Brain pericyte (primary cell): ENCODE results near the gene C9orf78.
A peak's percentile ranks its signal among the peaks of the same experiment; 100 is the strongest.
"Not testable (repeated sequence)": the region's sequence is repeated elsewhere in the genome, so short reads cannot be mapped to it uniquely, and the experiment has no call there.

ENCODE experiments used
- DNase-seq: peaks from one replicate; pipeline ENCODE4 v3.0.0-alpha.2; 2012; ENCODE audit warnings: low read depth, low spot score

The C9orf78 gene

DNA sequence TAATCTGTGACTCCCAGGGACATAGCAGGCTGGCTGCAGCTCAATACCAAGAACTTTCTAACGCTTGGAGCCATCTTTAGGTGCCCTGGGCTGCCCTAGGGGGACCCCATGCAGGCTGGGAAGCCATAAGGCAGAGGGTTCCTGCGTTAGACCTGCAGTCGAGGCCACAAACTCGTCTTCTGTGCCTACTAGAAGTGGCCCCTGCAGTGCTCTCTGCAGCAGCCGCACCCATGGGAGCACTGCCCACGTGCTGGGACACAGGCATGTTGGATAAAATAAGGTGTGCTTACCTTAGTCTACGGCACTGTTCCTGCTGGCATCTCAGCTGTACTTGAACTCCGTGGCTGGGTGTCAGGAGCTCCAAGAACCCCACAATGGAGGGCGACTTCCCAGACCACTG lies 22.7 kb downstream of the C9orf78 start:
- DNase-seq, result no peak

DNA sequence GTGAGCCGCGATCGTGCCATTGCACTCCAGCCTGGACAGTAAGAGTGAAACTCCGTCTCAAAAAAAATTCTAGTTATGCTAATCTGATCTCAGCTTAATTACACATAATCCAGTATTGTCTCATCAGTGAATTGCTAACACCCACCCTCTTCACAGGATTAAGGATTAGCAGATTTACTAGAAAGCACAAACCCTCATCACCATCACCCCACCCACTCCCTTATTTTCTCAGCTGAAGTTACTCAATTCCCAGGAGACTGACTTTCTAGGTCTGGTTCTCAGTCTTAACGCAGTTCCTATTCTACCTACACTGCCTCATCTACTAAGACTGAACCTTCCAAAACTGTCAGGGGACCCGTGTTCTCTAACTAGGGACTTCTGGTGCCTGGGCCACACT lies 23.1 kb downstream of the C9orf78 start:
- DNase-seq, result no peak

GRCh38 chr9:129810788-129811187 lies 24.3 kb downstream of the C9orf78 start:
- no peak for DNase-seq

DNA sequence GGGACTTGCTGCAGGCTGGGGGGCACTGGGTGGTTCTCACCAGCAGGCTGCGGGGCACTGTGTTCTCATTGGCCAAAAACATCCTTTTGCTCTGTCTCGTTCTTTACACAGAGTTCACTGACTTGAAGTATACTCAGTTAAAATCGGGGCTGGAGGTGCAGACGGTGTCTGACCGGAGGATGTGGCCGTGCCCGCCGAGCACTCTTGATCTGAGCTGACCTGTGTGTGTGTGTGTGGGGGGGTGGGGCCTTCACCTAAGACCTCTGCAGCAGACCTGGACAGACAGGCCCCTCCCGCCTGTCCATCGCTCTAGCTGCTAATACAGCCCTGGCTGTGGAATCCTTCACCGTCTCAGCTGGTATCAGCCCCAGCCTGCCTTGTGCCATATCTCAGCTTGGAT lies 25.0 kb downstream of the C9orf78 start:
- no peak for DNase-seq

GRCh38 chr9:129809346-129809745 lies 25.7 kb downstream of the C9orf78 start:
- no peak for DNase-seq

DNA sequence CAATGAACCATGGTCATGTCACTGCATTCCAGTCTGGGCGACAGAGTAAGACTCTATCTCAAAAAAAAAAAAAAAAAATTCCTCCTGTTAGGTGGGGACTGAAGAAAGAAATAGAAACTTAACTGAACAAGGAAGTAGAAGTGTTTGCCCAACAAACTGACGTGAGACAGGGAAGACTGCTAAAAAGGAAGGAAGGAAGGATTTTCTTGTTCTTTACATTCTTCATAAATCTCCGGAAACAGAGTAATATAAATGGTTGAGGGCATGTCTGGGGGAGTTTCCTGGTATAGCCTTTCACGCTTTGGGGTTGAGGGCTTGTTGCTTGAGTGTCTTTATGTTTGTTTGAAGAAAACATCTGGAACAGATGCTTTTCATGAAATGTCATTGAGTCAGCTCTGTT lies 29.0 kb downstream of the C9orf78 start:
- no peak for DNase-seq

DNA sequence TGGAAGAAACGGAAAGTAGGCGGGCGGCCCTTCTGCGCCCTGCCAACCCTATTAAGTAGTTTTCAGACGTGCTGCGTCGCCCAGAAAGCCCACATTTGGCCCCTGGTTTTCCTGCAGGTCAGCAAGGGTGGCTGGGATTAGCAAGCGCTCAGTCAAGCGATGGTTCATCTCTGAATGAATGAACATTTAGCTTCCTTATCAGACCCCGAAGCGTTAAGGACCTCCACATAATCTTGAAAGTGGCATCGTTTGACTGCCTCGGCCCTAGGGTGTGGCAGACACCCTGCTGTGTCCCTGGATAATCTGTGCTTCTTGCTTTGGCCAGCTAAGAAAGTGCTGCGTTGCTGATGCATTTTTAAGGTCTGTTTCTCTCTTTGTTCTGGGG lies 31.4 kb downstream of the C9orf78 start:
- no peak for DNase-seq

DNA sequence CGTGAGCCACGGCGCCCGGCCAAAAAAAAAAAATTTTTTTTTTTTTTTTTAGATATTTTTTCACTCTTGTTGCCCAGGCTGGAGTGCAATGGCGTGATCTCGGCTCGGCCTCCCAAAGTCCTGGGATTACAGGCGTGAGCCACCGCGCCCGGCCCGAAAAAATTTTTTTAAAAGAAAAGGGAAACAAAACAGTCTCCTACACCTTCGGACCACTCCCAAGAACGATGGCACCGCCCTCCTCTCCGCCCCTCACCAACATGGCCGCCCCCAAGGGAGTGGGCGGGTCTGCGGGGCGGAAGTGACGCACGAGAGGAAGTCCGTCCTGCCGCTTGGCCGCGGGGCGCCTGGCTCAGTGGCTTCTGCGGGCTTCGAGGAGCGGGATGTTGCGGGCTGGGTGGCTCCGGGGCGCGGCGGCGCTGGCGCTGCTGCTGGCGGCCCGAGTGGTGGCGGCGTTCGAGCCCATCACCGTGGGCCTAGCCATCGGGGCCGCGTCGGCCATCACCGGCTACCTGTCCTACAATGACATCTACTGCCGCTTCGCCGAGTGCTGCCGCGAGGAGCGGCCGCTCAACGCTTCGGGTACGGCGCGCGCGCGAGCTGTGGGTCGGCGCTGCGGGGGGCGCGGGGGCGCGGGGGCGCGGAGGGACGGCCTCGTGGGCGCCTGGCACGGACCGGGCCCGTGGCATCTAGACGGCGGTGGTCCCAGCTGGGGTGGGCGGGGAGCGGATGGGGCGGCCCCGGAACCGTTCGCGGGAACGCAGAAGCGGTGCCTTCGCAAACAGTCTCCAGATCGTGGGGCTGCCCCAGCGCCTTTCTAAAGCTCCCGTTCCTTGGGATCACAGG lies 32.0 kb downstream of the C9orf78 start, which contains the start of gene TOR1B:
Gene TOR1B, plus strand, starts transcription at position 352 of the 843 bp plus-strand sequence. Its CDS starts 29 bp downstream, at position 381.
- peak; percentile 73 for DNase-seq

DNA sequence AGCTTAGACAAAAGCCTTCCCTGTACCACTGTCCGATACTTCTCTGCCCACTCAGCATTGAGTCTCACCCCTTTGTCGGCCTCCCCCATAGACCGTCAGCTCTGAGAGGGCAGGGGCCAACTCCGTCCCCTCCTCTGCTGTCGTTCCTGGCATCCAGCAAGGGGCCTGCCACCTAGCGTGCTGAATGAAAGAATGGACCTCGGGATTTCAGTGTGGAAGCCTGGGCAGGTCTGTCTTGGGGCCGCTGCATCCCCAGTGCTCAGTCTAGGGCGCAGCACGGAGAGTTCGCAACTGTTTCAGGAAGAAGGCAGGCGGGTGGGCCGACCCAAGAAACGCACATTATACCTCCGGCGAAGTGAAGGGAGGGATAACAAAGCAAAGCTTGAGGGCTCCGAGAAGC lies 33.6 kb downstream of the C9orf78 start:
- DNase-seq, result no peak

GRCh38 chr9:129798973-129799372 lies 36.1 kb downstream of the C9orf78 start:
- no peak for DNase-seq

DNA sequence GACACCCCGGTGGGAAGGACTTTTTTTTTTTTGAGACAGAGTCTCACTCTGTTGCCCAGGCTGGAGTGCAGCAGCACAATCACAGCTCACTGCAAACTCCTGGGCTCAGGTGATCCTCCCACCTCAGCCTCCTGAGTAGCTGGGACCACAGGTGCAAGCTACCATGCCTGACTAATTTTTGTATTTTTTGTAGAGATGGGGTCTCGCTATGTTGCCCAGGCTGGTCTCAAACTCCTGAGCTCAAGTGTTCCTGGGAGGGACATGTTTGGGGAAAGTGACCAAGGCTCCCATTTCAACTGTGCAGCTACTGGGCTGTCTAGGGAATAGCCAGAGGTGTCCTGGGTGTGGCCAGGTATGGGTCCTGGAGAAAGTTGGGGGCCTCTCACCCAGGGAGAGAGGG lies 39.0 kb downstream of the C9orf78 start:
- not testable (repeated sequence) for DNase-seq

DNA sequence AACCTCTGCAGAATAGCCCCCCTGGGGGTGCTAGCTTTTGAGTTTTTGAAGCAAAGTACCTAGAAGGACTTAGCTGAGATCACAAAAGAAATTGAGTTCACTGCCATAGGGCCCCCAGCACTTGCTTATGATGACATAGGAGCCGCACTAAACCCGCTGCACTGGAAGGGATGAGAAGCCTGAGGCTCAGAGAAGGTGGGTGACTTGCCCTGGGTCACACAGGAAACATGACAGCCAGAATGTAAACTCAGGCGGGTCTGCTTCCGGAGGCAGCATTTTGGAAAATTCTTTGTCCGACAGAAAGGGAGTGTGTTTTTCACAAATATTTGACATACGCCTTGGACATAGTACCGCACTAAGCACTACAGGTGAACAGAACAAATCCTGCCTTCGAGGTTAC lies 40.5 kb downstream of the C9orf78 start:
- DNase-seq, result no peak

DNA sequence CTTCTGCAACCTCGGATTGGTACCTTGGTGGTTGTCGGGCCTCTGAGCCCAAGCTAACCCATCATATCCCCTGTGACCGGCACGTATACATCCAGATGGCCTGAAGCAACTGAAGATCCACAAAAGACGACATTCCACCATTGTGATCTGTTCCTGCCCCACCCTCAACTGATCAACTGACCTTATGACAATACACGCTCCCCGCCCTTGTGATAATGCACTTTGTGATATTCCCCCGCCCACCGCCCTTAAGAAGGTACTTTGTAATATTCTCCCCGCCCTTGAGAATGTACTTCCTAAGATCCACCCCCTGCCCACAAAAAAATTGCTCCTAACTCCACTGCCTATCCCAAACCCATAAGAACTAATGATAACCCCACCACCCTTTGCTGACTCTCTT lies 48.6 kb downstream of the C9orf78 start:
- no peak for DNase-seq

GRCh38 chr9:129785866-129786265 lies 49.2 kb downstream of the C9orf78 start:
- no peak for DNase-seq

- DNase-seq, result not testable (repeated sequence)
These were observed 50.1 kb downstream of the C9orf78 start for GRCh38 chr9:129784970-129785369.

GRCh38 chr9:129783516-129784361 lies 51.3 kb downstream of the C9orf78 start:
- DNase-seq, result no peak

DNA sequence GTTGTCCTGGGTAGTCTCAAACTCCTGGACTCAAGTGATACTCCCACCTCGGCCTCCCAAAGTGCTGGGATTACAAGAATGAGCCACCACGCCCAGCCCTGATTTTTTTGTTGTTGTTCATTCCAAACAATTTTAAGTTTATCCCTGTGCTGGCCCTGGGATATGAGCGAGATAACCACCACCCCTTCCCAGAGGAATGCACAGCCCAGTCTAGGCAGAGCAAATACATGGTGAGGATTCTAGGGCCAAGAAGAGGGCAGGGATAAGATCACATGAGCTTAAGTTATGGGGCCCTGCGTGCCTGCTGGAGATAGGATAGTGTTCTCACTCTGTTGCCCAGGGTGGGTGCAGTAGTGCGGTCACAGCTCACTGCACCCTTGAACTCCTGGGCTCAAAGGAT lies 53.1 kb downstream of the C9orf78 start:
- DNase-seq, result no peak

GRCh38 chr9:129781131-129781530 lies 53.9 kb downstream of the C9orf78 start:
- no peak for DNase-seq

- no peak for DNase-seq
These were observed 55.4 kb downstream of the C9orf78 start for GRCh38 chr9:129779560-129780190.

- no peak for DNase-seq
These were observed 56.6 kb downstream of the C9orf78 start for GRCh38 chr9:129778469-129778868.

- DNase-seq, result no peak
These were observed 57.3 kb downstream of the C9orf78 start for GRCh38 chr9:129777769-129778130.
